ENCODE data around the gene KDM4B. TPM values are rescaled to one million over a fixed set of nuclear protein-coding genes. Genes with fewer than 3 reads are reported as not detected.

Gene KDM4B
- total RNA-seq, 1 experiment from 2014 or later, result 43.7 TPM

- no peak overlapping the region for H3K23ac ChIP-seq (ENCODE audit: insufficient read length, low read depth, low read length)
- H3K4me1 ChIP-seq (ENCODE audit: insufficient read depth, low read length), result no peaks in the 10 kb centered on the region
- TF ChIP-seq CTCF (conservative IDR thresholded peaks at IDR 0.05), result no peak
- H3K27ac ChIP-seq (ENCODE audit: insufficient read length, low read depth, low read length), result no peak overlapping the region
- no peak overlapping the region for H2BK120ac ChIP-seq (ENCODE audit: low read depth, low read length, poor library complexity, severe bottlenecking)
- no peak overlapping the region for H3K56ac ChIP-seq (ENCODE audit: insufficient read length, low read depth, low read length)
- H2BK15ac ChIP-seq (ENCODE audit: low read depth, low read length), result no peak overlapping the region
- no peak overlapping the region for H3K18ac ChIP-seq (ENCODE audit: insufficient read length, low read depth, low read length)
- no peak overlapping the region for H4K5ac ChIP-seq (ENCODE audit: insufficient read length, low read depth, low read length)
- Mint-ChIP-seq H3K9me3 (no peaks in the 10 kb centered on the region), H3K27ac (peak overlapping the region in 2 of 3 experiments; percentile 44 to 59; a peak in 1 of 7 replicates), H3K36me3 (ENCODE audit: insufficient read depth in 1 of 3, low read depth in 3 of 3) (peaks cover 29 to 89% (median 74%) of the 10 kb centered on the region in 3 experiments), H3K4me1 (no peaks in the 10 kb centered on the region), H3K27me3 (ENCODE audit: low read depth) (no peaks in the 10 kb centered on the region), H3K4me3 (no peak overlapping the region)
- H3K9ac ChIP-seq (ENCODE audit: extremely low read depth, insufficient read length, low read length), result no peak overlapping the region
- H2AFZ ChIP-seq (ENCODE audit: low read length), result no peak overlapping the region
- no peaks in the 10 kb centered on the region for H4K20me1 ChIP-seq (ENCODE audit: control insufficient read depth, insufficient read depth, insufficient read length)
- no peak overlapping the region for H2AK5ac ChIP-seq (ENCODE audit: insufficient read length, low read length)
- H2BK20ac ChIP-seq (ENCODE audit: low read depth, low read length, poor library complexity, severe bottlenecking), result no peak overlapping the region
- no peak overlapping the region for H3T11ph ChIP-seq (ENCODE audit: low read length)
- H2BK5ac ChIP-seq (ENCODE audit: insufficient read length, low read length), result no peak overlapping the region
- no peak overlapping the region for H3K4ac ChIP-seq (ENCODE audit: low read depth, low read length)
- H4K91ac ChIP-seq (ENCODE audit: insufficient read length, low read depth, low read length), result no peak overlapping the region
- H3K14ac ChIP-seq (ENCODE audit: insufficient read depth, low read length), result no peak overlapping the region
- peaks cover 3% of the 10 kb centered on the region for H3K23me2 ChIP-seq (ENCODE audit: insufficient read length, low read depth, low read length, poor library complexity, severe bottlenecking)
- no peak overlapping the region for H4K8ac ChIP-seq (replicated peaks; ENCODE audit: insufficient read length, low read depth, low read length)
- WGBS (ENCODE audit: extremely low coverage, insufficient read length, low lambda C conversion rate), result no CpG with 5 or more reads among the region's 7 CpGs
- no peaks in the 10 kb centered on the region for H3K27me3 ChIP-seq (ENCODE audit: insufficient read depth, low read length)
- no peaks in the 10 kb centered on the region; the same call in 1 of the 2 replicates for H3K79me2 ChIP-seq (ENCODE audit: insufficient read depth, low read length)
- no peak overlapping the region for H2BK12ac ChIP-seq (ENCODE audit: insufficient read length, low read depth, low read length)
- no peaks in the 10 kb centered on the region for H3K79me1 ChIP-seq (ENCODE audit: insufficient read depth, low read depth, low read length, poor library complexity, severe bottlenecking)
- no peaks in the 10 kb centered on the region for H3K9me3 ChIP-seq (ENCODE audit: control insufficient read depth, low read depth, low read length)
- DNase-seq, result no peak
- H3K4me2 ChIP-seq (ENCODE audit: insufficient read depth, insufficient read length, low read length), result no peak overlapping the region
Observed at GRCh38 chr19:4933528-4933927, 35.4 kb upstream of the KDM4B start.
